Keratinocyte (primary cell): Measurements from ENCODE around the gene TENM4. TPM values are rescaled to one million over a fixed set of nuclear protein-coding genes. Genes with fewer than 3 reads are reported as not detected.

Experiments used
- DNase-seq: peaks from one replicate; pipeline ENCODE4 v3.0.0-alpha.2; 2011; ENCODE audit warnings: low read depth, missing footprints, low spot score
- FAIRE-seq: peaks from 2 replicates; lab custom pipeline; 2011; peaks lifted over from hg19 to GRCh38; lab: Jason Lieb, UNC
- H2AFZ ChIP-seq: 2 replicates; pipeline ENCODE4 v1.6.0; 2012; ENCODE audit warnings: low read length, control low read depth, inconsistent platforms; ENCODE audit not compliant: control insufficient read depth
- H3K27ac ChIP-seq: 2 replicates; pipeline ENCODE4 v1.5.1; 2011; ENCODE audit warnings: low read length; ENCODE audit not compliant: control insufficient read depth, insufficient read depth
- H3K27me3 ChIP-seq: 3 replicates; pipeline ENCODE4 v1.6.0; 2011; ENCODE audit warnings: low read length; ENCODE audit not compliant: control insufficient read depth, insufficient read depth; ENCODE audit errors: extremely low read depth
- H3K36me3 ChIP-seq, 2 experiments: 2 replicates in 1 of 2; 3 replicates in 1 of 2; pipeline ENCODE4 v1.5.1; 2011; ENCODE audit warnings: low read length in 2 of 2, mild to moderate bottlenecking in 1 of 2; ENCODE audit not compliant: control insufficient read depth in 2 of 2, insufficient read depth in 2 of 2; ENCODE audit errors: extremely low read depth in 1 of 2
- H3K4me1 ChIP-seq: 3 replicates; pipeline ENCODE4 v1.5.1; 2011; ENCODE audit warnings: low read length; ENCODE audit not compliant: control insufficient read depth, insufficient read depth; ENCODE audit errors: extremely low read depth
- H3K4me2 ChIP-seq: 3 replicates; pipeline ENCODE4 v1.6.0; 2011; ENCODE audit warnings: low read depth, low read length; ENCODE audit not compliant: control insufficient read depth, insufficient read depth; ENCODE audit errors: extremely low read depth
- H3K4me3 ChIP-seq, 3 experiments: fragments of 200-600 bp in 1 of 3; sonication (generic) in 1 of 3; 2 replicates in 2 of 3; 3 replicates in 1 of 3; pipeline ENCODE4 v1.5.1; 2011 to 2016; ENCODE audit warnings: low read length in 3 of 3, mild to moderate bottlenecking in 3 of 3, control low read depth in 2 of 3, inconsistent platforms in 1 of 3, low read depth in 1 of 3, mixed read lengths in 1 of 3, mixed run types in 1 of 3, moderate library complexity in 1 of 3; ENCODE audit not compliant: control insufficient read depth in 2 of 3, insufficient read depth in 2 of 3; ENCODE audit errors: extremely low read depth in 1 of 3
- H3K79me2 ChIP-seq: 2 replicates; pipeline ENCODE4 v1.6.0; 2012; ENCODE audit warnings: low read length; ENCODE audit not compliant: control insufficient read depth, insufficient read depth
- H3K9ac ChIP-seq: 3 replicates; pipeline ENCODE4 v1.6.0; 2011; ENCODE audit warnings: low read length; ENCODE audit not compliant: control insufficient read depth, insufficient read depth; ENCODE audit errors: extremely low read depth
- H3K9me1 ChIP-seq: 3 replicates; pipeline ENCODE4 v1.6.0; 2011; ENCODE audit warnings: low read length; ENCODE audit not compliant: control insufficient read depth, insufficient read depth; ENCODE audit errors: extremely low read depth
- H3K9me3 ChIP-seq: 2 replicates; pipeline ENCODE4 v1.5.1; 2012; ENCODE audit warnings: low read depth, low read length; ENCODE audit not compliant: control insufficient read depth
- H4K20me1 ChIP-seq: 3 replicates; pipeline ENCODE4 v1.6.0; 2011; ENCODE audit warnings: low read length; ENCODE audit not compliant: control insufficient read depth, insufficient read depth; ENCODE audit errors: extremely low read depth
- CTCF ChIP-seq, 3 experiments: IDR thresholded peaks in 1 of 3; conservative IDR thresholded peaks in 1 of 3; optimal IDR thresholded peaks in 1 of 3; 2 replicates in 2 of 3; 3 replicates in 1 of 3; pipeline versions ENCODE3 to v1.5.1; 2011; ENCODE audit warnings: low read length in 3 of 3, mild to moderate bottlenecking in 3 of 3, moderate library complexity in 2 of 3, control low read depth in 1 of 3, inconsistent platforms in 1 of 3; ENCODE audit not compliant: insufficient read depth in 2 of 3; ENCODE audit errors: extremely low read depth in 1 of 3
- EZH2 ChIP-seq: IDR thresholded peaks from one replicate; pipeline ENCODE4 v1.6.1; 2012; ENCODE audit warnings: inconsistent platforms, mild to moderate bottlenecking, low read length, moderate library complexity
- dilution Hi-C: fragments of 300-500 bp; cut with MboI; formaldehyde crosslinking; loops from one replicate; pipeline ENCODE4 v1.7.0; 2020; ENCODE audit warnings: low sequenced_read_pairs; ENCODE audit not compliant: extremely low pct_ligation_motif_present
- polyA plus RNA-seq, 5 experiments: library from polyadenylated mRNA; depleted of rRNA in 3 of 5; stranded (reverse) in 3 of 5; stranded (forward) in 1 of 5; unstranded in 1 of 5; fragments of >200 nt; gene quantifications; 1 replicate in 1 of 5; 2 replicates in 3 of 5; 3 replicates in 1 of 5; pipeline versions ENCODE4 v1.2.1 to v1.2.3, GENCODE V29; 2011 to 2012; ENCODE audit warnings: missing spikeins in 2 of 5, low read depth in 1 of 5, low replicate concordance in 1 of 5

The TENM4 gene
- polyA plus RNA-seq, 1 donor (not counting 4 experiments of a cell fraction or from before 2014, with no cell fraction given), result 3.5 TPM

DNA sequence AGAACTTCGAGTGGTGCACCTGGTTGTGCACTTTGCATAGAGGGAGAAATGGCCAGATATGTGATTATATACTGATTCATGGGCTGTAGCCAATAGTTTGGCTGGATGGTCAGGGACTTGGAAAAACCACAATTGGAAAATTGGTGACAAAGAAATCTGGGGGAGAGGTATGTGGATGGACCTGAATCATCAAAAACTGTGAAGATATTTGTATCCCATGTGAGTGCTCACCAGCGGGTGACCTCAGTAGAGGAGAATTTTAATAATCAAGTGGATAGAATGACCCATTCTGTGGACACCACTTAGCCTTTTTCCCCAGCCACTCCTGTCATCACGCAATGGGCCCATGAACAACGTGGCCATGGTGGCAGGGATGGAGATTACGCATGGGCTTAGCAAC is 818.2 kb downstream of the TENM4 start:
- H3K4me3 ChIP-seq, result no peak overlapping the region
- no peak overlapping the region for H3K4me2 ChIP-seq
- H3K36me3 ChIP-seq, result no peaks in the 10 kb centered on the region
- H3K27ac ChIP-seq, result no peak overlapping the region
- dilution Hi-C loops, result no loop called here
- H3K79me2 ChIP-seq, result no peaks in the 10 kb centered on the region
- DNase-seq (no peak), FAIRE-seq (no peak)
- no peak overlapping the region for H2AFZ ChIP-seq
- no peak for TF ChIP-seq CTCF (optimal IDR thresholded peaks at IDR 0.05 in 1 of 3, IDR thresholded peaks at IDR 0.05 in 1 of 3, conservative IDR thresholded peaks at IDR 0.05 in 1 of 3; ENCODE audit: extremely low read depth in 1 of 3, insufficient read depth in 2 of 3, low read length in 3 of 3)
- no peak for TF ChIP-seq EZH2
- no peaks in the 10 kb centered on the region for H4K20me1 ChIP-seq
- no peaks in the 10 kb centered on the region for H3K9me1 ChIP-seq
- H3K27me3 ChIP-seq, result no peaks in the 10 kb centered on the region
- H3K9me3 ChIP-seq, result no peaks in the 10 kb centered on the region
- H3K4me1 ChIP-seq, result no peaks in the 10 kb centered on the region
- H3K9ac ChIP-seq, result no peak overlapping the region

- Histone ChIP-seq H3K9ac (no peak overlapping the region), H3K4me1 (no peaks in the 10 kb centered on the region), H3K27ac (no peak overlapping the region), H3K9me1 (no peaks in the 10 kb centered on the region), H3K36me3 (no peaks in the 10 kb centered on the region), H4K20me1 (no peaks in the 10 kb centered on the region), H3K79me2 (no peaks in the 10 kb centered on the region), H3K27me3 (no peaks in the 10 kb centered on the region), H2AFZ (no peak overlapping the region), H3K4me2 (no peak overlapping the region), H3K9me3 (no peaks in the 10 kb centered on the region), H3K4me3 (no peak overlapping the region)
- TF ChIP-seq CTCF (optimal IDR thresholded peaks at IDR 0.05 in 1 of 3, IDR thresholded peaks at IDR 0.05 in 1 of 3, conservative IDR thresholded peaks at IDR 0.05 in 1 of 3; ENCODE audit: extremely low read depth in 1 of 3, insufficient read depth in 2 of 3, low read length in 3 of 3), result no peak
- TF ChIP-seq EZH2, result no peak
- no peak for FAIRE-seq
- no peak for DNase-seq
- dilution Hi-C loops, result no loop called here
Measured at GRCh38 chr11:78620159-78620558, 820.7 kb downstream of the TENM4 start.
